OCI-LY7 (cell line): ENCODE results near the gene FGF8.

ENCODE experiments used
- EZH2phosphoT487 ChIP-seq: fragments of 200-600 bp; sonication (generic); IDR thresholded peaks from 2 replicates; pipeline ENCODE4 v1.6.1; 2018; ENCODE audit warnings: low read depth, borderline replicate concordance, mild to moderate bottlenecking, mixed run types, antibody characterized with exemption, low read length, moderate library complexity, mixed read lengths
- TF ChIP-seq, protein P1 (sequence below): fragments of 200-600 bp; sonication (generic); conservative IDR thresholded peaks from 2 replicates; pipeline ENCODE4 v1.5.1; 2014; ENCODE audit warnings: mild to moderate bottlenecking, antibody characterized with exemption, low read length, moderate library complexity, mixed read lengths

DNA sequence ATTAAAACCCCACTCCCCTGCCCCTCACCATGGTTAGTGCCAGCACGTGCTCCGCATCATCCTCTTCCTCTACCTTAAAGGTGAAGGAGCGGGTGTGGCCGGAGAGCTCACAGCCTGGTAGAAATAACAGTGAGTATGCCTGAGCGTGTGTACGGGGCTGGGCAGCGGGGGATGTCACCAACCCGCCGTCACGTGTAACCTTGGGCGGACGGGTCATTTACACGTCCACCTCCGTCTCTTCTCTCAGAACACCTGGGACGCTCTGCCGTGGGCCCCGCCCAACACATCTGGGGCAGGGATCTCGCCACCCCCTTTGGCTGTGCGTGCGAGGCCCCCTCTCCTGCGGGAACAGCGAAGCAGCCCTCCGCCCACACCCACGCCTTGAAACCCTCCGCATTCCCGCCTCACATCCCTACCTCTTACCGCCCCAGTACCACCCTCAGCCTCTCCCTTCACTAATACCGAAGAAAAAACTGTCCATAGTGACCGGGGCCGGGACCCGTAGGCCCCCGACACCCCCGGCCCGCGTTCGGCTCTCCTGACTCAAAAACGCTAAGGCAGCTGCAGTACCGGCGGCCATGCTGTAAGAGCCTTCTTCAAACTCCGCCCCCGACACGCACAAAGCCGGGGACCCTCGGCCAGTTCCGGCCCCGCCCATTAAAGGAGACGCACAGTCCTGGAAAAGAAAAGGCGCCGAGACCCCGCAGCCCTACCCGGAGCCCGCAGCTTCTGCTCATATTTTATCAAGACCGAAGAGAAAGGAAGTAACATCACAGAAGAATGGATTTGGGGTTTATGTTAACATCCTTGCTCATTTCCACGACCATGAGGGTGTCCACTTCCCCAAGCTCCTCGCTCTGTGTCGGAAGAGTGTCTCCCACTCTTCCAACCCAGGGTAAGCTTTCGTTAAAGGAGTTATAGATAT, 7.2 kb upstream of the FGF8 start, which contains the start of gene NPM3:
- TF ChIP-seq, protein P1, sequence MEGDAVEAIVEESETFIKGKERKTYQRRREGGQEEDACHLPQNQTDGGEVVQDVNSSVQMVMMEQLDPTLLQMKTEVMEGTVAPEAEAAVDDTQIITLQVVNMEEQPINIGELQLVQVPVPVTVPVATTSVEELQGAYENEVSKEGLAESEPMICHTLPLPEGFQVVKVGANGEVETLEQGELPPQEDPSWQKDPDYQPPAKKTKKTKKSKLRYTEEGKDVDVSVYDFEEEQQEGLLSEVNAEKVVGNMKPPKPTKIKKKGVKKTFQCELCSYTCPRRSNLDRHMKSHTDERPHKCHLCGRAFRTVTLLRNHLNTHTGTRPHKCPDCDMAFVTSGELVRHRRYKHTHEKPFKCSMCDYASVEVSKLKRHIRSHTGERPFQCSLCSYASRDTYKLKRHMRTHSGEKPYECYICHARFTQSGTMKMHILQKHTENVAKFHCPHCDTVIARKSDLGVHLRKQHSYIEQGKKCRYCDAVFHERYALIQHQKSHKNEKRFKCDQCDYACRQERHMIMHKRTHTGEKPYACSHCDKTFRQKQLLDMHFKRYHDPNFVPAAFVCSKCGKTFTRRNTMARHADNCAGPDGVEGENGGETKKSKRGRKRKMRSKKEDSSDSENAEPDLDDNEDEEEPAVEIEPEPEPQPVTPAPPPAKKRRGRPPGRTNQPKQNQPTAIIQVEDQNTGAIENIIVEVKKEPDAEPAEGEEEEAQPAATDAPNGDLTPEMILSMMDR, result no peak
- no peak for TF ChIP-seq EZH2phosphoT487
